BLaER1 treated with 17β-estradiol and CSF1 and Interleukin-3, amounts not matched to agents 10 nM and 100 nM (cell line): ENCODE results near the gene WNK2.

Experiments
- H3K27ac ChIP-seq, 11 experiments: shearing (Covaris generic); formaldehyde crosslinking; 2 replicates each; pipeline ENCODE4 v1.8.1; 2022
- H3K27me3 ChIP-seq, 11 experiments: shearing (Covaris generic); formaldehyde crosslinking; 2 replicates each; pipeline ENCODE4 v1.8.1; 2022
- H3K36me3 ChIP-seq, 11 experiments: shearing (Covaris generic); formaldehyde crosslinking; 2 replicates each; pipeline ENCODE4 v1.8.1; 2022
- H3K4me1 ChIP-seq, 10 experiments: shearing (Covaris generic); formaldehyde crosslinking; 2 replicates each; pipeline ENCODE4 v1.8.1; 2022
- H3K4me2 ChIP-seq, 11 experiments: shearing (Covaris generic); formaldehyde crosslinking; 2 replicates each; pipeline ENCODE4 v1.8.1; 2022
- H3K4me3 ChIP-seq, 10 experiments: shearing (Covaris generic); formaldehyde crosslinking; 2 replicates each; pipeline ENCODE4 v1.8.1; 2022
- H3K9ac ChIP-seq, 11 experiments: shearing (Covaris generic); formaldehyde crosslinking; 2 replicates each; pipeline ENCODE4 v1.8.1; 2022
- H3K9me3 ChIP-seq, 11 experiments: shearing (Covaris generic); formaldehyde crosslinking; replicated peaks in 1 of 11; 2 replicates each; pipeline ENCODE4 v1.8.1; 2022
- H4K20me1 ChIP-seq, 11 experiments: shearing (Covaris generic); formaldehyde crosslinking; 2 replicates each; pipeline ENCODE4 v1.8.1; 2022
- Cebpa-rat ChIP-seq, 11 experiments: shearing (Covaris generic); IDR thresholded peaks; 2 replicates each; pipeline ENCODE4 v1.8.1; 2022

Gene WNK2

GRCh38 chr9:93305497-93306020 lies 121.6 kb downstream of the WNK2 start:
- TF ChIP-seq Cebpa-rat (IDR thresholded peaks at IDR 0.05), result no peak
- no peaks in the 10 kb centered on the region for H3K9me3 ChIP-seq
- no peak overlapping the region for H3K27ac ChIP-seq
- H4K20me1 ChIP-seq, result peaks cover 0 to 24% (median 0%) of the 10 kb centered on the region in 11 experiments; a peak in 3 of 22 replicates
- no peak overlapping the region for H3K9ac ChIP-seq
- H3K4me3 ChIP-seq, result no peak overlapping the region
- no peaks in the 10 kb centered on the region for H3K27me3 ChIP-seq
- H3K4me2 ChIP-seq, result no peak overlapping the region; a peak in 1 of 22 replicates
- H3K36me3 ChIP-seq, result no peaks in the 10 kb centered on the region
- H3K4me1 ChIP-seq, result peaks cover 0 to 37% (median 12%) of the 10 kb centered on the region in 10 experiments; a peak in 18 of 20 replicates

- H3K9me3 ChIP-seq, result no peaks in the 10 kb centered on the region
- H3K4me2 ChIP-seq, result peak overlapping the region in 3 of 11 experiments; percentile 6 to 19 (median 7); a peak in 3 of 22 replicates
- H4K20me1 ChIP-seq, result peaks cover 0 to 24% (median 0%) of the 10 kb centered on the region in 11 experiments; a peak in 3 of 22 replicates
- H3K4me1 ChIP-seq, result peaks cover 0 to 36% (median 12%) of the 10 kb centered on the region in 10 experiments; a peak in 18 of 20 replicates
- H3K27ac ChIP-seq, result no peak overlapping the region
- no peaks in the 10 kb centered on the region for H3K36me3 ChIP-seq
- TF ChIP-seq Cebpa-rat (IDR thresholded peaks at IDR 0.05), result no peak
- H3K9ac ChIP-seq, result peak overlapping the region in 2 of 11 experiments; percentile 16 to 26; a peak in 1 of 22 replicates
- H3K4me3 ChIP-seq, result no peak overlapping the region
- H3K27me3 ChIP-seq, result no peaks in the 10 kb centered on the region
Observed at GRCh38 chr9:93306081-93306480, 122.1 kb downstream of the WNK2 start.

DNA sequence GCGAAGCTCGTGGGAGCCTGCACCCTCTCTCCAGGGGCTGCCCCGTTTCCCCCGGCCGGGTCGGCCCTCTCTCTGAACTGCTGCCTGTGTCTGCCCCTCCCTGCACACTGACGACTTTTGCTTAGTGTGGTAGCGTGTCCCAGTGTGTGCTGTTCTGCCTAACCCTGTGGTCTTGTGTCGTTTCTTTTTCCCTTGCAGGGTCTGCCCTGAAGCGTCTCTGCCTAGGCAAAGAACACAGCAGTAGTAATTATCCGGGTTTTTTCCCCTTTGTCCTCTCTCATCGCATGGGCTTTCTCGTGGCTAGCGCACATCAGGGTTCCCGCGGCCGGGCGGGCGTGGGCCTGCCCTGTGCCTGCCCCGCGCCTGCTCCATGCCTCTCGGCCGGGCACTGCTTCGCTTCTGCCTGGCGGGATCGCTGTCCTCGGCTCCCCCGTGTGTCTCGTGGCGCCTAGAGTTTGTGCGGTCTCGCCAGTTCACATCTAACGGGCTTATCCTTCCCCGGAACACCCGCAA lies 122.7 kb downstream of the WNK2 start:
- no peaks in the 10 kb centered on the region for H3K9me3 ChIP-seq
- H3K9ac ChIP-seq, result peak overlapping the region in 2 of 11 experiments; percentile 16 to 26; a peak in 1 of 22 replicates
- H3K27me3 ChIP-seq, result no peaks in the 10 kb centered on the region
- H3K36me3 ChIP-seq, result no peaks in the 10 kb centered on the region
- peaks cover 0 to 24% (median 0%) of the 10 kb centered on the region in 11 experiments; a peak in 3 of 22 replicates for H4K20me1 ChIP-seq
- no peak overlapping the region for H3K27ac ChIP-seq
- peaks cover 0 to 37% (median 12%) of the 10 kb centered on the region in 10 experiments; a peak in 18 of 20 replicates for H3K4me1 ChIP-seq
- peak overlapping the region in 3 of 11 experiments; percentile 6 to 19 (median 7); a peak in 2 of 22 replicates for H3K4me2 ChIP-seq
- no peak for TF ChIP-seq Cebpa-rat (IDR thresholded peaks at IDR 0.05)
- H3K4me3 ChIP-seq, result no peak overlapping the region

DNA sequence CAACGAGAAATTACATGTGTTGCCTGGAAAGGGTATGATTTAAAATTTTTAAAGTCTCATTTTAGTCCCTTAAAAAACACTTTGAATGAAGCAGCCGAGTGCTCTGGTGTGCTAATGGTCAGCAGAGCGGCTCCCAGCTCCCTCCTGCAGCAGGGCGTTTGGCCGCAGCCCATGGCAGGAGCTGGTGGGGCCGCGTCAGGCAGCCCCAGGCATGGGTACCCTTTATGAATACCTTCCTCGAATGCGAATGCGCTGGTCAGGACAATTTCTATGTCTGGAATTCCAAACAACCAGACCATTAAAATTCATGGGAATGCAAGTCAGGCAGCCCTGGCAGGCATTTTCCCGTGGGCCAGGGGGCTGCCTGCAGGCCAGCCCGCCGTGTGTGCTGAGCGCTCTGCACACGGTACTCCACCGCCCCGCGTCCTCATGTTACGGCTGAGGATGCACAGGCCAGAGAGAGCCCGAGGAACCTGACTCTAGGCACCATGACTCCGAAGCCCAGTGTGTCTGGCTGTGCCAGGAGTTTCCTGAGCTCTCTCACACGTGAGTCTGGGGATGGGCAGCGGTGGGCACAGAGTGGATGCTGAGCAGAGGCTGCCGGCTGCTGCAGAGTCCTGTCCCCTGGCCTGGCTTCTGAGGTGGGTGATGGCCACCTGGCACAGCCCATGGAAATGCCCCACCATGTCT lies 123.7 kb downstream of the WNK2 start:
- no peak for TF ChIP-seq Cebpa-rat (IDR thresholded peaks at IDR 0.05)
- Histone ChIP-seq H3K9me3 (no peaks in the 10 kb centered on the region), H3K4me3 (no peak overlapping the region), H3K36me3 (no peaks in the 10 kb centered on the region), H3K27me3 (no peaks in the 10 kb centered on the region), H3K4me2 (no peak overlapping the region), H3K4me1 (peaks cover 4 to 32% (median 8%) of the 10 kb centered on the region in 10 experiments; a peak in 19 of 20 replicates), H4K20me1 (peaks cover 0 to 24% (median 0%) of the 10 kb centered on the region in 11 experiments; a peak in 3 of 22 replicates), H3K9ac (no peak overlapping the region), H3K27ac (no peak overlapping the region)

DNA sequence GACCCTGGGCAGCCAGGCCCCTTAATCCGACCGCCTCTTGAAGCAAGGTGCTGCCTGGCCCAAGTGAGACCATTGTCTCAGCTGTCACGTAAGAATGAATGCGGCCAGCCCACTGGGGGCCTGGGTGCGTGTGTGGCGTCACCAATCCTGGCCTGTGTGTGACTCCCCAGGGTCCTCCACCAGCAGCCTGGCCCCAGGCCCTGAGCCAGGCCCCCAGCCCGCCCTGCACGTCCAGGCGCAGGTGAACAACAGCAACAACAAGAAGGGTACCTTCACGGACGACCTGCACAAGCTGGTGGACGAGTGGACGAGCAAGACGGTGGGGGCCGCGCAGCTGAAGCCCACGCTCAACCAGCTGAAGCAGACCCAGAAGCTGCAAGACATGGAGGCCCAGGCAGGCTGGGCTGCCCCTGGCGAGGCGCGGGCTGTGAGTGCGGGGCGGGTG lies 124.2 kb downstream of the WNK2 start:
- Histone ChIP-seq H3K9ac (no peak overlapping the region), H4K20me1 (peaks cover 0 to 23% (median 0%) of the 10 kb centered on the region in 11 experiments; a peak in 3 of 22 replicates), H3K36me3 (no peaks in the 10 kb centered on the region), H3K4me2 (no peak overlapping the region), H3K27me3 (no peaks in the 10 kb centered on the region), H3K4me3 (no peak overlapping the region), H3K9me3 (no peaks in the 10 kb centered on the region), H3K27ac (no peak overlapping the region), H3K4me1 (peaks cover 8 to 33% (median 12%) of the 10 kb centered on the region in 10 experiments; a peak in 18 of 20 replicates)
- no peak for TF ChIP-seq Cebpa-rat (IDR thresholded peaks at IDR 0.05)

DNA sequence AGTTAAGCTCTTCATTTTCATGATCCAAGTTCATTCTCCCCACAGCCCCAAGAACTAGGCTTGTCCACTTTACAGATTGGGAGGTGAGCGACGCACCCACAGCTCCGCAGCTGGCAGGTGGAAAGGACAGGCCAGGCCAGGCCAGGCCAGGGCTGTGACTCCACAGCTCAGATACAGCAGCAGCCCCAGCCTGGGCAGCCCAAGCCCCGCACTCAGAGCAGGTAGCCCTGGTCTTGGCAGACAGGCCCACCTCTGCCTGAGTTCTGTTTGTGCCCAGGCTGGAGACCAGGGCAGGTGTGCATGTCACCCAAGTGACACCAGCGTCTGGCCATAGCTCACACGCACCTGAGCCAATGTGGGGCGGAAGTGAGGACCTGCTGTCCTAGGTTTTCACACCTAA lies 124.7 kb downstream of the WNK2 start:
- Histone ChIP-seq H3K27me3 (no peaks in the 10 kb centered on the region), H3K36me3 (no peaks in the 10 kb centered on the region), H3K4me2 (no peak overlapping the region), H3K9ac (no peak overlapping the region), H3K27ac (no peak overlapping the region), H4K20me1 (peaks cover 0 to 18% (median 0%) of the 10 kb centered on the region in 11 experiments; a peak in 3 of 22 replicates), H3K9me3 (no peaks in the 10 kb centered on the region), H3K4me1 (peaks cover 8 to 33% (median 12%) of the 10 kb centered on the region in 10 experiments; a peak in 18 of 20 replicates), H3K4me3 (no peak overlapping the region)
- no peak for TF ChIP-seq Cebpa-rat (IDR thresholded peaks at IDR 0.05)

GRCh38 chr9:93309889-93310425 lies 126.0 kb downstream of the WNK2 start:
- Histone ChIP-seq H3K9me3 (no peaks in the 10 kb centered on the region), H3K27ac (no peak overlapping the region), H4K20me1 (peaks cover 0 to 8% (median 0%) of the 10 kb centered on the region in 11 experiments; a peak in 3 of 22 replicates), H3K9ac (no peak overlapping the region), H3K4me3 (no peak overlapping the region), H3K27me3 (no peaks in the 10 kb centered on the region), H3K4me1 (peaks cover 8 to 25% (median 11%) of the 10 kb centered on the region in 10 experiments; a peak in 18 of 20 replicates), H3K36me3 (no peaks in the 10 kb centered on the region), H3K4me2 (no peak overlapping the region)
- no peak for TF ChIP-seq Cebpa-rat (IDR thresholded peaks at IDR 0.05)

DNA sequence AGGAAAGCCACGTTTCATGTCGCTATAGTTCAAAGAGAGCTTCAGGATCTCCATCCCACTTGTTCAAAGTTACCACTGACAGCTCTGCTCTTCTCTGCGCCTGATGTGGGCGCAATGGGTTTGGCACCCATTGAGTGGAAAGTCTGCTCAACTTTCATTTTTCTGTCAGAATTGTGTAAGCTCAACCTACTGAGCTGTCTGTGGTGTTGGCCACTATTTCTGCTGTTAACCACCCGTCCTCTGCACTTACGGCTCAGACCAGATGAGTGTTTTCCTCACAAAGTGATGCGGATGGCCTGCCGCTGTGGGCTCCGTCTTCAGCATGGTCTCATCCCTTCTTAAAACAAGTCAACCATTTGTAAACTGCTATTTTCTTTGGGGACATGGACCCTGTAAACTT lies 131.2 kb downstream of the WNK2 start:
- H3K9ac ChIP-seq, result no peak overlapping the region
- TF ChIP-seq Cebpa-rat (IDR thresholded peaks at IDR 0.05), result no peak
- H3K27me3 ChIP-seq, result no peaks in the 10 kb centered on the region
- peaks cover 9 to 44% (median 33%) of the 10 kb centered on the region in 10 experiments for H3K4me1 ChIP-seq
- H3K9me3 ChIP-seq, result no peaks in the 10 kb centered on the region
- H3K4me2 ChIP-seq, result no peak overlapping the region
- H3K36me3 ChIP-seq, result no peaks in the 10 kb centered on the region
- no peak overlapping the region for H3K27ac ChIP-seq
- H3K4me3 ChIP-seq, result no peak overlapping the region
- no peaks in the 10 kb centered on the region for H4K20me1 ChIP-seq

GRCh38 chr9:93315960-93316359 lies 132.0 kb downstream of the WNK2 start:
- no peaks in the 10 kb centered on the region for H4K20me1 ChIP-seq
- peak overlapping the region in 6 of 11 experiments; percentile 43 to 67 (median 63); a peak in 13 of 22 replicates for H3K4me2 ChIP-seq
- TF ChIP-seq Cebpa-rat (IDR thresholded peaks at IDR 0.05), result no peak
- H3K4me1 ChIP-seq, result peaks cover 9 to 47% (median 36%) of the 10 kb centered on the region in 10 experiments
- no peak overlapping the region for H3K4me3 ChIP-seq
- H3K9ac ChIP-seq, result no peak overlapping the region
- H3K27me3 ChIP-seq, result no peaks in the 10 kb centered on the region
- no peaks in the 10 kb centered on the region for H3K36me3 ChIP-seq
- H3K27ac ChIP-seq, result no peak overlapping the region
- no peaks in the 10 kb centered on the region for H3K9me3 ChIP-seq
